GM19035 (cell line): Measurements from ENCODE around the gene AMFR.

ENCODE experiments used
- ATAC-seq: cut with Tn5 transposase; IDR thresholded peaks from one replicate; pipeline ENCODE4 v1.9.1; 2021; ENCODE audit not compliant: unreplicated experiment

Gene AMFR

GRCh38 chr16:56349086-56349415, 76.3 kb downstream of the AMFR start:
- ATAC-seq, result no peak

GRCh38 chr16:56348168-56349085, 76.9 kb downstream of the AMFR start:
- ATAC-seq, result no peak

DNA sequence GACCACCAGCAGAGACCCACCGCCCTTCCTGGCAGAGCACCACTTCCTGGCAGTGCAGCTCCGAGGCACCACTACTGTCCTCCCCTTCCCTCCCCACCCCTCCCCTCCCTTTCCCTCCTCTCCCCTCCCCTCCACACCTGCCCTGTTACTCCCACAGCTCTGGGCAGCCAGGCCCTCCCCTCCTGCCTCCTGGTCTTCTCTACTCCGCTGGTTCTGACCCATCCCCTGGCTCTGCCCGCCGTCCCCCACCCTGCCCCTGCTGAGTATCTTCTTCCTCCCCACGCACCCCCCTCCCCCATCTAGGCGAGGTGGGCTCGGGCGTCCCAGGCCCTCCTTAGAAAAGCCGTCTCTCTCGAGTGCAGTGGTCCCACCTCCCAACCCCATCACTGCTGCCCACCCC, 77.7 kb downstream of the AMFR start:
- no peak for ATAC-seq

GRCh38 chr16:56347166-56347565, 78.2 kb downstream of the AMFR start:
- no peak for ATAC-seq

DNA sequence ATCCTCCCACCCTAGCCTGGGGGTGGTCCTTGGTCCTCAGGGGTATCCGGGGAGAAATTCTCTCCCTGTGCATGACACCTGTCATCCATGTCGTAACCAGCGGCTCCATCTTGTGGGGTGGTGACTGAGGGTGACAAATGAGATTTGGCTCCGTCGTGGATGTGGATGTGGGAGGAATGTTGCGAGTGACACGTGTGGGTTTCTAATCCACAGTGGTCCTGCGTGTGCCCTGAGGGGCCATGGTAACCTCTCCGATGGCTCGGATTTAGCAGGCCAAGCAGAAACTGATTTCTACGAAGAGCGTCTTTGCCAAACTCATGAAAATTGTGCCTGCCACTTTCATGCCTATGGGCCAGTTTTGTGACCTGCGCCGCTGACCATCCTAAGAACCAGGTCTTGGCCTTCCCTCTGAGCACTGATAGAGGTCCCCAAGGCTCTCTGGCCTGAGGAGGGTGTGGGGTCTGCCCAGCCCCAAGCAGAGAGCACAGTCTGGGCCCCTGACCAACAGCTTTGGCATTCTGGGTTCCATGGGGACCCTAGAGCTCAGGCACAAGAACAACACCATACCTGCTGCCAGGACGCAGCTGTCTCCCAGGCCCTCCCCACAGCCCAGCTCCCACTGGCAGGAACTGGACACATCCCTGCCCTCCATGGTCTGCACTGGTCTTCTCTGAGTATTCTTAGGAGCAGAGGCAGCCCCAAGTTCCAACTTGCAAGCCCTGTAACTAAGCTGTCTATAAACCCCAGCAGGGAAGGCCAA, 79.0 kb downstream of the AMFR start:
- no peak for ATAC-seq

DNA sequence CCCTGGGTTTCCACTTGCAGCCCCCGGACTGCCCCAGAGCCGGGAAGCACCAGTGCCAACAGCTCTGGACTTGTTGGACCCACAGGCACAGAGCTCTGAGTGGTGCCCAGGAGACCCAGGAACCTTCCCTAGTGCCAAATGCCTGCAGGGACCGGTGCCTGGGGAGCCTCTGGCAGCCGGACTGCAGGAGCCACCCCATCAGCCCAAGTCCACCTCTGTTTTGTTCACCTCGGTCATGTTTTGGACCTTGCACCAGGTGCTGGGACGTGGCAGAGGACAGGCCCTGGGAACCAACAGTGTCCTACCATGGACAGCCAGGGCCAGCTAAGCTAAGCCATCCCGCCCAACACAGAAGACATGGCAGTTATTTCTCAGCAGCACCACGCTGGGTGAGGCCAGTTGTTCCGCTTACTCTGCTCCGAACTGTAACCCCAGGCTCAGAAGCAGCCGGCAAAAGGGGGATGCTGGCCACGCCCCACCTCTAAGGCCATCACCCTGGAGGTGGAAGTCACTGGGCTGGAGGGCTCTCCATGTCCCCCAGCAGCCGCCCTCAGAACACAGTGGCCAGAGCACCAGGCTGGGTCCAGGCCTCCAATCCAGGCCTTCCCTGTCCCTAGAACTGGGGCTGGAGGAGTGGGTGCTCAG, 79.8 kb downstream of the AMFR start:
- no peak for ATAC-seq

- no peak for ATAC-seq
Observed at GRCh38 chr16:56344518-56345405, 80.6 kb downstream of the AMFR start.

DNA sequence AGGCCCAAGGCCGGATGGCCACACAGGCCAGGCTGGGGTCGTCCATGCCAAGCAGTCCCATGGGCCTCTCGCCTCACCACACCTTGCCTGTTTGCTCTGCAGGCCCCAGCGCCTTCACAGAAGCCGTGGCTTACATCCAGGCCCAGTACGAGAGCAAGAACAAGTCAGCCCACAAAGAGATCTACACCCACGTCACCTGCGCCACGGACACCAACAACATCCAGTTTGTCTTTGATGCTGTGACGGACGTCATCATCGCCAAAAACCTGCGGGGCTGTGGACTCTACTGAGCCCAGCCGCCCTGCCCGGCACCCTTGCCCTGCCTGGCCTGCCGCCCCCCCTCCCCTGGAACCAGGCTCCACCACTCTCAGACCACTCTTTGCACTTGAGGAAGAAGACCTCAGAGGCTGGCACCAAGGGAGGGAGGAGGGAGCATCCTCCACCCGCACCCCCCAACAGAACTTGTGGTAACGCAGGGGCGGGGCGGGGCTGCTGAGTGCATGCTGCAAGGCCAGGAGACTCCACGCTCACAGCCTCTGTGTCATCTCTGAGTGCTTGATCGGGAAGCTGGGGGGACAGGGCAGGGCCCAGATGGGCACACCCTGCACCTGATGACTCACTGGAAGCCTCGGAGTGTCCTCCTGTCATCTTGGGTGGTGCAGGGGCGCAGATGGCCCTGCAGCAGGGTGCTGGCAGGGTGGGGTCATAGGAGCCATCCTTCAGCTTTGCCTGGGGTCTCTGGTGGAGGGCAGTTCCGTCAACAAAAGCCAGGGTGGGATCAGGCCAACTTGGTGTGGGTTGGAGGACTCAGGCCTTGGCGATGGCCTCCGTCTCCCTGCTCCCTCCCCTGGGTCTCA, 81.5 kb downstream of the AMFR start:
- ATAC-seq, result no peak

DNA sequence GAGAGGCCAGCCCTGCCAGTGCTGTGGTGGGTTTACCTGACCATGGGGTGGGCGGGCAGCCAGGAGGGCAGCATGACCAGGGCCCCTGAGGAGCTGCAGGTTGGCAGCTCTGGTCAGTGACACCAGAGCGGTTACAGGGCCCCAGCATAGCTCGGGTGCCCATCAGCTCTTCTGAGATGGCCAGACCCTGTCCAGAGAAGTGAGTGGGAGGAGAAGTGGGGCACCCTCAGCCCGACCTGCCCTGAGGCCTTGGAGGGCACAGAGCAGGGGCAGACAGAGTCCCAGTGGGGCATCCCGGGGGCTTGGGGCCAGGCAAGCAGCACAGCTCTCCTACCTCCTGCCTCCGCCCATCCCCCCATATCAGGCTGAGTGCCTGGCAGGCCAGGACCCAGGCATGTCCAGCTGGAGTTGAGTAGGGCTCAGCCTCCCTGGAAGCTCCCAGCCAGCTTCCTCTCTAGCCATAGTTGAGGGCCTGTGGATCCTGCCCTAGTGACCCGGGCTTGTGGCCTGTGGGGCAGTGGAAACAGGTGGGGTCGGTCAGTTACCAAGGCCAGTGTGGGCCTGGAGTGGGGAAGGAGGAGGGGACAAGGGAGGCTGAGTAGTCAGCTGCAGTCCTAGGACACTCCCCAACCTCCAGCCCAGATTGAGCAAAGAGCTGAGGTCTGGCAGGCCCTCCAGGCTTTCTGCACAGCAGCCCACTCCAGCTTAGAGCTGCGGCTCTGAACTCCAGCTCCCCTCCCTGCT, 83.5 kb downstream of the AMFR start:
- no peak for ATAC-seq

DNA sequence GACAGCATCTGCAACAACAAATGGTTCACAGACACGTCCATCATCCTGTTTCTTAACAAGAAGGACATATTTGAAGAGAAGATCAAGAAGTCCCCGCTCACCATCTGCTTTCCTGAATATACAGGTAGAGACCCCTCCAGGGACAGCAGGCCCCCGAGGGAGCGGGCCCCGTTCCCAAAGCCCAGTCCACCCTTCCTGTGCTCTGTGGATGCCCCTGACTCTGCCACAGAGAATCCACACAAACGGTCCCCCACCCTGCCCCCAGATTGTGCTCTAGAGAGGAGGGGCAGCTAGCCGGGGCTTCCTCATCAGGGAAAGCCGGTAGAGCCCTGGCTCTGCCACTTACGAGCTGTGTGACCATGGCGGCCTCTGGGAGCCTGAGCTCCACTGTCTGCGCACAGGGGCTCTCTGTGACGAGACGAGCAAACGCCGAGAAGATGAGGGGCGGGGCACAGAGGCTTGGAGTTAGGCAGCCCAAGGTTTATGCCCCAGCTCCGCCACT, 84.4 kb downstream of the AMFR start:
- ATAC-seq, result no peak

- ATAC-seq, result no peak
Observed at GRCh38 chr16:56340416-56340815, 84.9 kb downstream of the AMFR start.

- ATAC-seq, result no peak
Observed at GRCh38 chr16:56339431-56340195, 85.7 kb downstream of the AMFR start.

DNA sequence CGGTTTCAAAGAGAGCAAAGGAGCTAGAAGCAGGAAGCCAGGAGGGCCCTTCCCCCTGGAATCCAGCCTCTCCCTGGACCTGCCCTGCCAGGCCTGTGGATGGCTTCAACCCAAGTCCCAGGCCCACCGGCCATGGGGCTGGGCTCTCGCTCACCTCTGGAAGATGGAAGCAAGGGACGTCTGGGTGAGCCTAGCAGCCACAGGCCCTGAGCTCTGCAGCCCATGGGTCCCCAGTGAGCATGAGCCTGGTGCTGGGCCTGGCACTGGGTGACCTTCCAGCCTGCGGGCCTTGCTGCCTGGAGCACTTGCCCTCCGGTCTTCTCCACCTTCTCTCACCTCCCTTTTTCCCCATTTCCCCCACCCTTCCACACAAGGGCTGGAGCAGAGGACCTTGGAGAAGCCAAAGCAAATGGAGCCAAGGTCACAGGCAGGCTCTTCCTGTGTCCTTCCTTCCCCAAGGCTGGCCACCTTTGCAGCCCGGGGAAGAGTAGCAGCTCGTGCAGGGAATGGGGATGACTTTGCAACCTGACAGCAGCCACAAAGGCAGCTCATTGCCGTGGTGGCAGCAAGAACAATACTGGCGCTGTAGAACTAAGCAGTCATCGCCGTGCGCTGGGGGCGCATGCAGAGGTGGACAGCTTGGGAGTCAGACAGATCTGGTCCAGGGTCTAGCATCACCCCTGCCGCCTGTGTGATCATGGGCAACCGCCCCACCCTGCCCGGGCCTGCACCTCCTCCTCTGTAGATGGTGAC, 86.6 kb downstream of the AMFR start:
- ATAC-seq, result no peak

- no peak for ATAC-seq
Observed at GRCh38 chr16:56337858-56338325, 87.5 kb downstream of the AMFR start.

- ATAC-seq, result no peak
Observed at GRCh38 chr16:56337131-56337857, 88.1 kb downstream of the AMFR start.

GRCh38 chr16:56336711-56337110, 88.6 kb downstream of the AMFR start:
- no peak for ATAC-seq
